CD4-positive, alpha-beta T cell treated with Interleukin-21 for 1 hour (primary cell): Measurements from ENCODE around the gene RNH1.
"Not testable (repeated sequence)": the region's sequence is repeated elsewhere in the genome, so short reads cannot be mapped to it uniquely, and the experiment has no call there.

Experiments used
- DNase-seq: peaks from one replicate; pipeline ENCODE4 v3.0.0-alpha.2; 2020

RNH1 gene

GRCh38 chr11:473962-474785 is 32.9 kb downstream of the RNH1 start:
- no peak for DNase-seq

GRCh38 chr11:473415-473814 is 33.6 kb downstream of the RNH1 start:
- DNase-seq: no peak

- no peak for DNase-seq
These were observed 34.2 kb downstream of the RNH1 start for GRCh38 chr11:472816-473215.

- DNase-seq: no peak
These were observed 34.8 kb downstream of the RNH1 start for GRCh38 chr11:472272-472671.

GRCh38 chr11:471468-472145 is 35.4 kb downstream of the RNH1 start:
- no peak for DNase-seq

- DNase-seq: no peak
These were observed 37.1 kb downstream of the RNH1 start for GRCh38 chr11:469684-470560.

- DNase-seq: not testable (repeated sequence)
These were observed 37.9 kb downstream of the RNH1 start for GRCh38 chr11:469026-469683.

GRCh38 chr11:468493-468892 is 38.5 kb downstream of the RNH1 start:
- DNase-seq: no peak

GRCh38 chr11:468036-468435 is 39.0 kb downstream of the RNH1 start:
- no peak for DNase-seq

GRCh38 chr11:465896-466530 is 41.0 kb downstream of the RNH1 start:
- DNase-seq: no peak

- no peak for DNase-seq
These were observed 42.7 kb downstream of the RNH1 start for GRCh38 chr11:464316-464715.

- no peak for DNase-seq
These were observed 44.7 kb downstream of the RNH1 start for GRCh38 chr11:462107-462890.

GRCh38 chr11:461626-462025 is 45.4 kb downstream of the RNH1 start:
- no peak for DNase-seq

- no peak for DNase-seq
These were observed 46.5 kb downstream of the RNH1 start for GRCh38 chr11:460331-461199.

GRCh38 chr11:459511-460220 is 47.4 kb downstream of the RNH1 start:
- DNase-seq: no peak

GRCh38 chr11:457111-457760 is 49.8 kb downstream of the RNH1 start:
- no peak for DNase-seq

GRCh38 chr11:456533-456932 is 50.5 kb downstream of the RNH1 start:
- DNase-seq: peak; percentile 44

GRCh38 chr11:455566-456147 is 51.4 kb downstream of the RNH1 start:
- no peak for DNase-seq
